ENCODE data around the gene RPUSD3.

DNA sequence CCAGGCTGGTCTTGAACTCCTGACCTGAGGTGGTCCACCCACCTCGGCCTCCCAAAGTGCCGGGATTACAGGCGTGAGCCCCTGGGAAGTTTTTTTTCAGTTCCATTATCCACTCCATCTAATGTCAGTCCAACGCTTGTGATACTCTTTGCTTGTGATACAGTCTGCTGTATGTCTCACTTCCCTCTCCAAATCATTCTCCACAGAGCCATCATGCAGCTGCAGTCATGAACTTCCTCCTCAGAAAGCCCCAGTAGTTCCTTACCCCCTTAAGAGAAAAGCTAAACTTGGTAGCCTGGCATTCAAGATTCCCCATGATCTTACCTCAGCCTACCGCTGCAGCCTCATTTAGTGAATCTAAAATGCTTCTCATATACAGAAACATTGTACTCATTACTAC is 48.6 kb downstream of the RPUSD3 start:
- TF ChIP-seq EP300 (IDR thresholded peaks at IDR 0.05) = no peak
- TF ChIP-seq, protein P1, sequence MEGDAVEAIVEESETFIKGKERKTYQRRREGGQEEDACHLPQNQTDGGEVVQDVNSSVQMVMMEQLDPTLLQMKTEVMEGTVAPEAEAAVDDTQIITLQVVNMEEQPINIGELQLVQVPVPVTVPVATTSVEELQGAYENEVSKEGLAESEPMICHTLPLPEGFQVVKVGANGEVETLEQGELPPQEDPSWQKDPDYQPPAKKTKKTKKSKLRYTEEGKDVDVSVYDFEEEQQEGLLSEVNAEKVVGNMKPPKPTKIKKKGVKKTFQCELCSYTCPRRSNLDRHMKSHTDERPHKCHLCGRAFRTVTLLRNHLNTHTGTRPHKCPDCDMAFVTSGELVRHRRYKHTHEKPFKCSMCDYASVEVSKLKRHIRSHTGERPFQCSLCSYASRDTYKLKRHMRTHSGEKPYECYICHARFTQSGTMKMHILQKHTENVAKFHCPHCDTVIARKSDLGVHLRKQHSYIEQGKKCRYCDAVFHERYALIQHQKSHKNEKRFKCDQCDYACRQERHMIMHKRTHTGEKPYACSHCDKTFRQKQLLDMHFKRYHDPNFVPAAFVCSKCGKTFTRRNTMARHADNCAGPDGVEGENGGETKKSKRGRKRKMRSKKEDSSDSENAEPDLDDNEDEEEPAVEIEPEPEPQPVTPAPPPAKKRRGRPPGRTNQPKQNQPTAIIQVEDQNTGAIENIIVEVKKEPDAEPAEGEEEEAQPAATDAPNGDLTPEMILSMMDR (IDR thresholded peaks at IDR 0.05) = no peak
- TF ChIP-seq POLR2A (IDR thresholded peaks at IDR 0.05) = no peak
